NCI-H2171 treated with DMSO at 0.1 percent for 48 hours (cell line): ENCODE measurements around the gene RBMX2.
"Not testable (repeated sequence)": the region's sequence is repeated elsewhere in the genome, so short reads cannot be mapped to it uniquely, and the experiment has no call there.

Experiments used
- DNase-seq: peaks from one replicate; lab custom pipeline; 2025; lab: John Stamatoyannopoulos, UW

The RBMX2 gene

GRCh38 chrX:130401415-130402207, at the start of gene RBMX2:
Gene RBMX2 (plus strand): TSS chrX:130401987. CDS start chrX:130402033, 46 bp downstream.
- peak; percentile 74 for DNase-seq

- DNase-seq = not testable (repeated sequence)
Observed at GRCh38 chrX:130352050-130352449, 49.7 kb upstream of the RBMX2 start.

- no peak for DNase-seq
Observed at GRCh38 chrX:130376077-130376476, 25.7 kb upstream of the RBMX2 start.

GRCh38 chrX:130378024-130378669, 23.6 kb upstream of the RBMX2 start:
- DNase-seq = peak; percentile 41

- no peak for DNase-seq
Observed at GRCh38 chrX:130385520-130385919, 16.3 kb upstream of the RBMX2 start, which contains the start of gene GPR119. Gene GPR119 (minus strand): TSS chrX:130385674. CDS start chrX:130385447, 227 bp downstream.

GRCh38 chrX:130386408-130386808, 15.4 kb upstream of the RBMX2 start:
- no peak for DNase-seq

GRCh38 chrX:130393451-130394074, 8.2 kb upstream of the RBMX2 start:
- DNase-seq = peak; percentile 27

- peak; percentile 50 for DNase-seq
Observed at GRCh38 chrX:130395341-130395740, 6.4 kb upstream of the RBMX2 start.

- no peak for DNase-seq
Observed at GRCh38 chrX:130402208-130402684, 459 bp downstream of the RBMX2 start.

GRCh38 chrX:130413415-130413814, 11.6 kb downstream of the RBMX2 start:
- no peak for DNase-seq

GRCh38 chrX:130414800-130415199, 13.0 kb downstream of the RBMX2 start:
- no peak for DNase-seq

GRCh38 chrX:130415201-130415600, 13.4 kb downstream of the RBMX2 start:
- no peak for DNase-seq

- no peak for DNase-seq
Observed at GRCh38 chrX:130416785-130417184, 15.0 kb downstream of the RBMX2 start.

GRCh38 chrX:130418066-130418465, 16.3 kb downstream of the RBMX2 start:
- no peak for DNase-seq

- DNase-seq = no peak
Observed at GRCh38 chrX:130418740-130419139, 17.0 kb downstream of the RBMX2 start.

- no peak for DNase-seq
Observed at GRCh38 chrX:130419263-130419662, 17.5 kb downstream of the RBMX2 start.

GRCh38 chrX:130426531-130426930, 24.7 kb downstream of the RBMX2 start:
- no peak for DNase-seq

- DNase-seq = not testable (repeated sequence)
Observed at GRCh38 chrX:130429236-130429635, 27.4 kb downstream of the RBMX2 start.

- no peak for DNase-seq
Observed at GRCh38 chrX:130435937-130436336, 34.1 kb downstream of the RBMX2 start.

GRCh38 chrX:130437996-130438395, 36.2 kb downstream of the RBMX2 start:
- DNase-seq = not testable (repeated sequence)

GRCh38 chrX:130443875-130444274, 42.1 kb downstream of the RBMX2 start:
- DNase-seq = no peak

GRCh38 chrX:130444641-130445336, 43.0 kb downstream of the RBMX2 start:
- no peak for DNase-seq
